ENCODE measurements around the gene PRKAG3. TPM values are rescaled to one million over a fixed set of nuclear protein-coding genes. Genes with fewer than 3 reads are reported as not detected.
"Not testable (repeated sequence)": the region's sequence is repeated elsewhere in the genome, so short reads cannot be mapped to it uniquely, and the experiment has no call there.

Gene PRKAG3
- total RNA-seq, 1 experiment from 2014 or later = not detected

DNA sequence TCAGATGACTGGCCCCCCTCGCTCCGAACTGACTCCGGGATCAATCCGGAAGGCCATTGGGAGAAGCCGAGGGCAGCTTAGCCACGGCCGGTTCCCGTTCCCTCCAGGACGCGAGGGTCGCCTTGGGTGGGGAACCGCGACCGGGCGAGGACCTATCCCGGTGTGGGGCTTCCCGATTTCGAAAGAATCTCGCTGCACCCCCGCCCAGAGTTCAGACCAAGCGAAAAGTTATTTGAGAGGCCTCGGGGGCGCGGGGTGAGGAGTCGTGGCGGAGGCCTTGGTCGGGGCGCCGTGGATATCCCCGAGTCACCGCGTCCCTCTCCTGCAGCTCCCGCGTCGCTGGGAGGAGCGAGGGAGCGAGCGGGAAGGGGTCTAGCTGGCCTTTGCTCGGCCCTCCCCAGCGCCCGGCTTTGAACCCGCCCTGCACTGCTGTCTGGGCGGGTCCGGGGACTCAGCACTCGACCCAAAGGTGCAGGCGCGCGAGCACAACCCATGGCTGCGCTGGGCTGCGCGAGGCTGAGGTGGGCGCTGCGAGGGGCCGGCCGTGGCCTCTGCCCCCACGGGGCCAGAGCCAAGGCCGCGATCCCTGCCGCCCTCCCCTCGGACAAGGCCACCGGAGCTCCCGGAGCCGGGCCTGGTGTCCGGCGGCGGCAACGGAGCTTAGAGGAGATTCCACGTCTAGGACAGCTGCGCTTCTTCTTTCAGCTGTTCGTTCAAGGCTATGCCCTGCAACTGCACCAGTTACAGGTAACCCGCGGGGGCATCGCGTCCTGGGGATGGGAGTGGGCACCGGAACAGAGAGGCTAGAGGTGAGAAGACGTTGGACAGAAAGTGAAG is 49.7 kb downstream of the PRKAG3 start, which contains the start of gene CYP27A1:
Gene CYP27A1, plus strand, starts transcription at position 457 of the 837 bp plus-strand sequence. Its CDS starts 36 bp downstream, at position 493.
- peak; percentile 39 for DNase-seq (ENCODE audit: low read depth)

DNA sequence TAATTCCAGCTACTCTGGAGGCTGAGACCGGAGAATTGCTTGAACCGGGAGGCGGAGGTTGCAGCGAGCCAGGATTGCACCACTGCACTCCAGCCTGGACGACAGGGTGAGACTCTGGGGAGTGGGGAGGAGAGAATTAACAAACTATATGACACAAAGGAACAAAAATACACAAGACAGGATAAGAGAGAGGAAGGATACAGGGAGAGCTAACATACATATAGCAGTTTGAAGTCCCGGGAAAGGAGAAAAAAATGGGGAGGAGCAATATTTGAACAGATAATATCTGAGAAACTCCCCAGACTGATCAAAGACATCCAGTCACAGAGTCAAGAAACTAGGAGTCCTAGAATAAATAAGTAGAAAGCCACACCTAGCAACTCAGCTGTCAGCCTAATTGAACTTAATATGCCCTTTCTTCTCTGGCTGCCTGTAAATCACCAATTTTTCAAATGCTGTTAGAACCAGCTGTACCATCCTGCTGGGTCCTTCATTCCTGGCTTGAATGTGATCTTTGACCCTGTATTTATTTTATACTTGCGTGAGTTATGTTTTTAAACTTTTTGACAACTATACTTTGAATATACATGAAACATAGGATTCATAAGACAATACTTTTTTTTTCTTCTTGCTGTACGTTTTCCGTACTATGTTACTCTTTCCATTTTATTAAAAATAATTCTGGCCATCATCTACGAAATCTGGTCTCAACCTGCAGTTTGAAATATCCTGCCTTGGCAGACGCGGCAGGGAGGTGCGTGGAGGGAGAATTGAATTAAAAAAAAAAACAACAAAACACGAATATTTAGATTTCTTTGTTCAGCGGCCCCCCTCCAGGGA is 50.5 kb downstream of the PRKAG3 start:
- DNase-seq (ENCODE audit: low read depth) = no peak

- DNase-seq (ENCODE audit: low read depth) = no peak
Measured at GRCh38 chr2:218780046-218780445, 51.6 kb downstream of the PRKAG3 start.

- no peak for DNase-seq (ENCODE audit: low read depth)
Measured at GRCh38 chr2:218777276-218777990, 54.2 kb downstream of the PRKAG3 start.

- DNase-seq (ENCODE audit: low read depth) = no peak
Measured at GRCh38 chr2:218776488-218776887, 55.1 kb downstream of the PRKAG3 start.

- DNase-seq (ENCODE audit: low read depth) = no peak
Measured at GRCh38 chr2:218773881-218774280, 57.7 kb downstream of the PRKAG3 start.

GRCh38 chr2:218772759-218773158 is 58.8 kb downstream of the PRKAG3 start:
- DNase-seq (ENCODE audit: low read depth) = not testable (repeated sequence)

Other genes starting within 250 kb of the PRKAG3 start
- gene PLCD4, start 223.9 kb downstream of the PRKAG3 start, total RNA-seq (2014; rRNA removed; shearing (Covaris generic)) = 0.34 and 0.39 TPM in 2 replicates
- 7.4 and 14.8 TPM in 2 replicates for gene ZNF142, start 172.2 kb downstream of the PRKAG3 start, total RNA-seq (2014; rRNA removed; shearing (Covaris generic))
- 11.6 and 20.4 TPM in 2 replicates for gene BCS1L, start 172.1 kb downstream of the PRKAG3 start, total RNA-seq (2014; rRNA removed; shearing (Covaris generic))
- 36.1 and 40.0 TPM in 2 replicates for gene RNF25, start 159.8 kb downstream of the PRKAG3 start, total RNA-seq (2014; rRNA removed; shearing (Covaris generic))
- gene STK36, start 159.7 kb downstream of the PRKAG3 start, total RNA-seq (2014; rRNA removed; shearing (Covaris generic)) = 8.2 and 11.9 TPM in 2 replicates
- gene TTLL4, start 121.0 kb downstream of the PRKAG3 start, total RNA-seq (2014; rRNA removed; shearing (Covaris generic)) = 9.5 and 17.9 TPM in 2 replicates
- gene CYP27A1, start 49.7 kb downstream of the PRKAG3 start, total RNA-seq (2014; rRNA removed; shearing (Covaris generic)) = 2.7 and 5.2 TPM in 2 replicates
- 0.05 and 0.39 TPM in 2 replicates for gene WNT6, start 28.0 kb upstream of the PRKAG3 start, total RNA-seq (2014; rRNA removed; shearing (Covaris generic))
- gene WNT10A, start 49.0 kb upstream of the PRKAG3 start, total RNA-seq (2014; rRNA removed; shearing (Covaris generic)) = 0.02 and 0.30 TPM in 2 replicates
- 0.05 TPM in 1 of 2 replicates, not detected in the other for gene CDK5R2, start 127.9 kb upstream of the PRKAG3 start, total RNA-seq (2014; rRNA removed; shearing (Covaris generic))
- not detected in 2 replicates for gene FEV, start 153.4 kb upstream of the PRKAG3 start, total RNA-seq (2014; rRNA removed; shearing (Covaris generic))
- 0.17 TPM in 1 of 2 replicates, not detected in the other for gene CRYBA2, start 161.6 kb upstream of the PRKAG3 start, total RNA-seq (2014; rRNA removed; shearing (Covaris generic))
- not detected in 2 replicates for gene CFAP65, start 209.7 kb upstream of the PRKAG3 start, total RNA-seq (2014; rRNA removed; shearing (Covaris generic))
- gene IHH, start 229.1 kb upstream of the PRKAG3 start, total RNA-seq (2014; rRNA removed; shearing (Covaris generic)) = not detected in 2 replicates

Data from M059J (cell line).